Trophoblast cell (in vitro differentiated cells and primary cell): ENCODE data around the gene NOL3.

Experiments
- DNase-seq, 2 donors: peaks; one replicate each; pipeline ENCODE4 v3.0.0-alpha.2; 2016
- H2AFZ ChIP-seq: 2 replicates; pipeline ENCODE4 v1.6.1; 2013; ENCODE audit warnings: low read length, moderate library complexity, mild to moderate bottlenecking; ENCODE audit not compliant: insufficient read depth, poor library complexity
- H2AK5ac ChIP-seq: 2 replicates; pipeline ENCODE4 v1.6.1; 2013; ENCODE audit warnings: mild to moderate bottlenecking, low read length
- H2BK120ac ChIP-seq: 2 replicates; pipeline ENCODE4 v1.6.1; 2013; ENCODE audit warnings: low read length, mild to moderate bottlenecking, moderate library complexity; ENCODE audit not compliant: insufficient read depth, poor library complexity
- H2BK12ac ChIP-seq: 2 replicates; pipeline ENCODE4 v1.6.1; 2013; ENCODE audit warnings: mild to moderate bottlenecking, low read length, moderate library complexity
- H2BK5ac ChIP-seq: 2 replicates; pipeline ENCODE4 v1.6.1; 2013; ENCODE audit warnings: low read length, low read depth, moderate library complexity, mild to moderate bottlenecking; ENCODE audit not compliant: poor library complexity
- H3K14ac ChIP-seq: 2 replicates; pipeline ENCODE4 v1.6.1; 2013; ENCODE audit warnings: mild to moderate bottlenecking, low read length
- H3K18ac ChIP-seq: 2 replicates; pipeline ENCODE4 v1.6.1; 2013; ENCODE audit warnings: mild to moderate bottlenecking, low read length
- H3K23ac ChIP-seq: 2 replicates; pipeline ENCODE4 v1.6.1; 2013; ENCODE audit warnings: low read length
- H3K27ac ChIP-seq: 2 replicates; pipeline ENCODE4 v1.5.1; 2013; ENCODE audit warnings: low read depth, mild to moderate bottlenecking, inconsistent platforms, low read length, moderate library complexity
- H3K27me3 ChIP-seq: 2 replicates; pipeline ENCODE4 v1.6.1; 2013; ENCODE audit warnings: inconsistent platforms, mild to moderate bottlenecking, low read length, moderate library complexity; ENCODE audit not compliant: insufficient read depth
- H3K36me3 ChIP-seq, 2 experiments: 1 replicate in 1 of 2; 2 replicates in 1 of 2; pipeline ENCODE4 v1.6.1; 2013; ENCODE audit warnings: low read length in 2 of 2, mild to moderate bottlenecking in 2 of 2, moderate library complexity in 1 of 2; ENCODE audit not compliant: insufficient read depth in 2 of 2, control insufficient read depth in 1 of 2
- H3K4ac ChIP-seq: 2 replicates; pipeline ENCODE4 v1.6.1; 2013; ENCODE audit warnings: low read depth, mild to moderate bottlenecking, low read length, moderate library complexity
- H3K4me1 ChIP-seq, 2 experiments: 1 replicate in 1 of 2; 2 replicates in 1 of 2; pipeline ENCODE4 v1.6.1; 2013; ENCODE audit warnings: low read length in 2 of 2, mild to moderate bottlenecking in 2 of 2, moderate library complexity in 1 of 2; ENCODE audit not compliant: insufficient read depth in 2 of 2, control insufficient read depth in 1 of 2
- H3K4me2 ChIP-seq: 2 replicates; pipeline ENCODE4 v1.6.1; 2013; ENCODE audit warnings: inconsistent platforms, mild to moderate bottlenecking, low read length, moderate library complexity
- H3K4me3 ChIP-seq: 2 replicates; pipeline ENCODE4 v1.5.1; 2013; ENCODE audit warnings: mild to moderate bottlenecking, low read depth, low read length, inconsistent platforms
- H3K79me1 ChIP-seq: one replicate; pipeline ENCODE4 v1.6.1; 2013; ENCODE audit warnings: low read length
- H3K79me2 ChIP-seq: 2 replicates; pipeline ENCODE4 v1.6.1; 2013; ENCODE audit warnings: low read length, mild to moderate bottlenecking; ENCODE audit not compliant: control insufficient read depth, insufficient read depth, poor library complexity
- H3K9ac ChIP-seq: 2 replicates; pipeline ENCODE4 v1.6.1; 2013; ENCODE audit warnings: mild to moderate bottlenecking, low read length
- H3K9me3 ChIP-seq: 2 replicates; pipeline ENCODE4 v1.6.1; 2013; ENCODE audit warnings: low read depth, mild to moderate bottlenecking, control low read depth, inconsistent platforms, low read length; ENCODE audit not compliant: insufficient read depth
- H4K12ac ChIP-seq: 2 replicates; pipeline ENCODE4 v1.6.1; 2013; ENCODE audit warnings: low read depth, mild to moderate bottlenecking, low read length, moderate library complexity
- H4K8ac ChIP-seq: 2 replicates; pipeline ENCODE4 v1.6.1; 2013; ENCODE audit warnings: low read depth, mild to moderate bottlenecking, low read length, moderate library complexity
- H4K91ac ChIP-seq: one replicate; pipeline ENCODE4 v1.6.1; 2013; ENCODE audit warnings: low read depth, mild to moderate bottlenecking, low read length, moderate library complexity
- WGBS: extraction: QIAGEN DNeasy Blood & Tissue Kit; methylation state at CpG from one replicate; pipeline ENCODE4 v1.1.7; 2013; ENCODE audit warnings: missing lambda C conversion rate; ENCODE audit not compliant: insufficient read length, insufficient coverage; ENCODE audit errors: extremely low coverage; 5-methylcytosine and 5-hydroxymethylcytosine counted together

The NOL3 gene

GRCh38 chr16:67129422-67129821 is 40.9 kb upstream of the NOL3 start:
- H3K4me1 ChIP-seq, result no peaks in the 10 kb centered on the region
- H4K8ac ChIP-seq, result no peak overlapping the region
- H3K18ac ChIP-seq, result no peak overlapping the region
- no peak overlapping the region for H2BK5ac ChIP-seq
- H3K4me2 ChIP-seq, result no peak overlapping the region
- no peak overlapping the region for H3K14ac ChIP-seq
- H2AFZ ChIP-seq, result no peak overlapping the region
- no peak overlapping the region for H3K9ac ChIP-seq
- H3K79me1 ChIP-seq, result no peaks in the 10 kb centered on the region
- no peak overlapping the region for H2AK5ac ChIP-seq
- H3K79me2 ChIP-seq, result no peaks in the 10 kb centered on the region
- WGBS, result no CpG with 5 or more reads among the region's 3 CpGs
- no peak overlapping the region for H3K23ac ChIP-seq
- no peak overlapping the region for H3K4ac ChIP-seq
- no peak overlapping the region for H3K27ac ChIP-seq
- H2BK120ac ChIP-seq, result no peak overlapping the region
- no peak overlapping the region for H4K91ac ChIP-seq
- H3K9me3 ChIP-seq, result no peaks in the 10 kb centered on the region
- no peak overlapping the region for H4K12ac ChIP-seq
- no peaks in the 10 kb centered on the region for H3K27me3 ChIP-seq
- H3K4me3 ChIP-seq, result no peak overlapping the region
- no peak overlapping the region for H2BK12ac ChIP-seq
- no peak for DNase-seq
- peaks cover 17 to 26% of the 10 kb centered on the region in 2 experiments for H3K36me3 ChIP-seq

GRCh38 chr16:67137605-67138004 is 32.7 kb upstream of the NOL3 start:
- H3K23ac ChIP-seq, result no peak overlapping the region
- H3K9me3 ChIP-seq, result peaks cover 2% of the 10 kb centered on the region
- no peak overlapping the region for H2AFZ ChIP-seq
- DNase-seq, result no peak
- no peak overlapping the region for H3K18ac ChIP-seq
- no CpG with 5 or more reads among the region's 3 CpGs for WGBS
- no peak overlapping the region for H2BK12ac ChIP-seq
- H3K4me3 ChIP-seq, result no peak overlapping the region
- H3K14ac ChIP-seq, result no peak overlapping the region
- no peaks in the 10 kb centered on the region for H3K79me2 ChIP-seq
- no peak overlapping the region for H4K8ac ChIP-seq
- no peaks in the 10 kb centered on the region for H3K4me1 ChIP-seq
- H2BK5ac ChIP-seq, result no peak overlapping the region
- no peaks in the 10 kb centered on the region for H3K79me1 ChIP-seq
- no peak overlapping the region for H4K12ac ChIP-seq
- peaks cover 46 to 67% of the 10 kb centered on the region in 2 experiments for H3K36me3 ChIP-seq
- H2AK5ac ChIP-seq, result no peak overlapping the region
- no peak overlapping the region for H3K27ac ChIP-seq
- no peak overlapping the region for H3K9ac ChIP-seq
- H3K27me3 ChIP-seq, result no peaks in the 10 kb centered on the region
- no peak overlapping the region for H4K91ac ChIP-seq
- no peak overlapping the region for H3K4ac ChIP-seq
- no peak overlapping the region for H2BK120ac ChIP-seq
- H3K4me2 ChIP-seq, result no peak overlapping the region

- Histone ChIP-seq H3K18ac (no peak overlapping the region), H3K79me1 (no peaks in the 10 kb centered on the region), H3K9me3 (peaks cover 2% of the 10 kb centered on the region), H3K4ac (no peak overlapping the region), H3K14ac (no peak overlapping the region), H4K8ac (no peak overlapping the region), H2BK5ac (no peak overlapping the region), H3K79me2 (no peaks in the 10 kb centered on the region), H2BK12ac (no peak overlapping the region), H3K9ac (no peak overlapping the region), H2AFZ (no peak overlapping the region), H3K4me2 (no peak overlapping the region), H3K4me3 (peak overlapping the region; percentile 24), H2BK120ac (no peak overlapping the region), H4K91ac (no peak overlapping the region), H3K4me1 (no peaks in the 10 kb centered on the region), H3K27ac (no peak overlapping the region), H3K36me3 (peaks cover 50 to 74% of the 10 kb centered on the region in 2 experiments), H3K23ac (no peak overlapping the region), H2AK5ac (no peak overlapping the region), H4K12ac (no peak overlapping the region), H3K27me3 (no peaks in the 10 kb centered on the region)
- DNase-seq, result no peak
- WGBS, result no CpG with 5 or more reads among the region's 13 CpGs
Measured at GRCh38 chr16:67141391-67141790, 28.9 kb upstream of the NOL3 start.

GRCh38 chr16:67142342-67142741 is 28.0 kb upstream of the NOL3 start:
- no CpG with 5 or more reads among the region's 9 CpGs for WGBS

More at GRCh38 chr16:67142342-67142741, 28.0 kb upstream of the NOL3 start:
- Histone ChIP-seq H3K9ac (no peak overlapping the region), H3K79me2 (no peaks in the 10 kb centered on the region), H4K91ac (no peak overlapping the region), H3K23ac (no peak overlapping the region), H3K9me3 (peaks cover 2% of the 10 kb centered on the region), H4K12ac (no peak overlapping the region), H3K27me3 (no peaks in the 10 kb centered on the region), H4K8ac (no peak overlapping the region), H2BK5ac (no peak overlapping the region), H3K18ac (no peak overlapping the region), H3K4me1 (no peaks in the 10 kb centered on the region), H2AFZ (no peak overlapping the region), H3K36me3 (peaks cover 57 to 80% of the 10 kb centered on the region in 2 experiments), H3K27ac (no peak overlapping the region), H2BK12ac (no peak overlapping the region), H3K4me3 (no peak overlapping the region), H3K79me1 (no peaks in the 10 kb centered on the region), H2AK5ac (no peak overlapping the region), H2BK120ac (no peak overlapping the region), H3K14ac (no peak overlapping the region), H3K4me2 (no peak overlapping the region), H3K4ac (no peak overlapping the region)
- DNase-seq, result no peak
